PC-9 (cell line): ENCODE measurements around the gene HEXA. TPM values are rescaled to one million over a fixed set of nuclear protein-coding genes. Genes with fewer than 3 reads are reported as not detected.
"Not testable (repeated sequence)": the region's sequence is repeated elsewhere in the genome, so short reads cannot be mapped to it uniquely, and the experiment has no call there.

Source experiments
- BruUV-seq: library from RNA; stranded (reverse); fragments of 400-500 nt; replicated peaks from 2 replicates; lab custom pipeline; 2021; lab: Mats Ljungman, UMichigan
- CTCF ChIA-PET: fragments of 300-600 bp; sonication (Branson Sonifier 250); formaldehyde crosslinking; loops from one replicate; lab custom pipeline; 2022; ENCODE audit warnings: antibody characterized with exemption; lab: Charles Lee
- POLR2A ChIA-PET: fragments of 300-600 bp; sonication (Branson Sonifier 250); formaldehyde crosslinking; loops from one replicate; lab custom pipeline; 2022; ENCODE audit warnings: antibody characterized with exemption; ENCODE audit not compliant: unreplicated experiment; lab: Charles Lee
- DNase-seq, 2 experiments: peaks; one replicate each; pipeline versions ENCODE4 v3.0.0 to v3.0.0-alpha.2; 2015 to 2022; ENCODE audit warnings: mixed read lengths in 1 of 2
- H2AFZ ChIP-seq: fragments of 200-600 bp; sonication (generic); 2 replicates; pipeline ENCODE4 v1.8.1; 2017; ENCODE audit warnings: antibody characterized with exemption
- H3F3A ChIP-seq: fragments of 200-600 bp; sonication (generic); 2 replicates; pipeline ENCODE4 v1.8.1; 2017; ENCODE audit warnings: antibody characterized with exemption, mild to moderate bottlenecking, low read depth; ENCODE audit not compliant: insufficient read depth
- H3K27ac ChIP-seq: fragments of 200-600 bp; sonication (generic); 2 replicates; pipeline ENCODE4 v1.6.1; 2016; ENCODE audit warnings: mixed run types
- H3K27me3 ChIP-seq: fragments of 200-600 bp; sonication (generic); 2 replicates; pipeline ENCODE4 v1.6.1; 2016; ENCODE audit warnings: low read depth, mixed run types; ENCODE audit not compliant: insufficient read depth
- H3K36me3 ChIP-seq: fragments of 200-600 bp; sonication (generic); 2 replicates; pipeline ENCODE4 v1.6.1; 2016; ENCODE audit warnings: low read depth, mixed run types
- H3K4me1 ChIP-seq: fragments of 200-600 bp; sonication (generic); replicated peaks from 2 replicates; pipeline ENCODE4 v1.6.1; 2016; ENCODE audit warnings: mixed run types; ENCODE audit not compliant: insufficient read depth
- H3K4me2 ChIP-seq: fragments of 200-600 bp; sonication (generic); 2 replicates; pipeline ENCODE4 v1.6.1; 2017; ENCODE audit warnings: mixed run types
- H3K4me3 ChIP-seq: fragments of 200-600 bp; sonication (generic); 2 replicates; pipeline ENCODE4 v1.6.1; 2016; ENCODE audit warnings: mixed run types
- H3K79me2 ChIP-seq: fragments of 200-600 bp; sonication (generic); 2 replicates; pipeline ENCODE4 v1.6.1; 2017; ENCODE audit warnings: low read depth, mixed run types
- H3K9me2 ChIP-seq: fragments of 200-600 bp; sonication (generic); 2 replicates; pipeline ENCODE4 v1.8.1; 2017; ENCODE audit warnings: mild to moderate bottlenecking; ENCODE audit not compliant: insufficient read depth
- H3K9me3 ChIP-seq: fragments of 200-600 bp; sonication (generic); 2 replicates; pipeline ENCODE4 v1.8.1; 2016; ENCODE audit warnings: low read depth; ENCODE audit not compliant: insufficient read depth
- H4K20me1 ChIP-seq: fragments of 200-600 bp; sonication (generic); 2 replicates; pipeline ENCODE4 v1.8.1; 2017; ENCODE audit not compliant: insufficient read depth
- CTCF ChIP-seq: fragments of 200-600 bp; sonication (generic); conservative IDR thresholded peaks from 2 replicates; pipeline ENCODE4 v1.6.1; 2017; ENCODE audit warnings: mixed run types, antibody characterized with exemption, mild to moderate bottlenecking, moderate library complexity
- EZH2 ChIP-seq: fragments of 200-600 bp; sonication (generic); IDR thresholded peaks from 2 replicates; pipeline ENCODE4 v1.8.0; 2017; ENCODE audit warnings: antibody characterized with exemption, low read depth
- intact Hi-C: fragments of 100-400 bp; cut with micrococcal nuclease; formaldehyde crosslinking; loops from one replicate; pipeline ENCODE4 v1.10.0; 2022; ENCODE audit not compliant: unreplicated experiment
- total RNA-seq: library from RNA; stranded (reverse); gene quantifications from 2 replicates; pipeline ENCODE4 v1.2.3, GENCODE V29; 2021

Gene HEXA
- total RNA-seq, 1 experiment from 2014 or later: 129 TPM

GRCh38 chr15:72380743-72381142, 4.9 kb upstream of the HEXA start:
- Histone ChIP-seq H3K36me3 (no peaks in the 10 kb centered on the region), H3K27ac (no peak overlapping the region), H3K4me3 (no peak overlapping the region), H2AFZ (no peak overlapping the region), H3K27me3 (peaks cover 26% of the 10 kb centered on the region), H3K4me2 (no peak overlapping the region), H3F3A (peaks cover 8% of the 10 kb centered on the region; the same call in 1 of the 2 replicates), H3K9me3 (no peaks in the 10 kb centered on the region), H4K20me1 (no peaks in the 10 kb centered on the region), H3K79me2 (peaks cover under 1% of the 10 kb centered on the region; the same call in 1 of the 2 replicates), H3K4me1 (peaks cover 5% of the 10 kb centered on the region), H3K9me2 (no peaks in the 10 kb centered on the region)
- intact Hi-C loops: no loop called here
- TF ChIP-seq EZH2 (no peak), CTCF (no peak)
- BruUV-seq: no TSS peak
- DNase-seq: no peak
- ChIA-PET CTCF (no interaction called here), POLR2A (no interaction called here)

- no peak overlapping the region for H3K4me2 ChIP-seq
- BruUV-seq: no TSS peak
These were observed 4.1 kb upstream of the HEXA start for GRCh38 chr15:72379856-72380430.

GRCh38 chr15:72379106-72379505, 3.3 kb upstream of the HEXA start:
- H3K4me2 ChIP-seq, H3K36me3 ChIP-seq, H4K20me1 ChIP-seq, H3F3A ChIP-seq, H3K4me3 ChIP-seq, POLR2A ChIA-PET, intact Hi-C loops, H3K27ac ChIP-seq, DNase-seq, CTCF ChIA-PET, H2AFZ ChIP-seq, H3K9me2 ChIP-seq, BruUV-seq, H3K9me3 ChIP-seq: not testable (repeated sequence)
- H3K27me3 ChIP-seq: peaks cover 10% of the 10 kb centered on the region; the same call in 1 of the 2 replicates
- H3K79me2 ChIP-seq: peaks cover 17% of the 10 kb centered on the region
- H3K4me1 ChIP-seq: peaks cover 15% of the 10 kb centered on the region

More at GRCh38 chr15:72379856-72380430, 4.1 kb upstream of the HEXA start:
- Histone ChIP-seq H3F3A (peaks cover 8% of the 10 kb centered on the region; the same call in 1 of the 2 replicates), H3K9me2 (no peaks in the 10 kb centered on the region), H3K79me2 (peaks cover 9% of the 10 kb centered on the region), H3K9me3 (no peaks in the 10 kb centered on the region), H3K4me3 (no peak overlapping the region), H3K27me3 (peaks cover 18% of the 10 kb centered on the region; the same call in 1 of the 2 replicates), H4K20me1 (no peaks in the 10 kb centered on the region), H3K36me3 (no peaks in the 10 kb centered on the region), H3K27ac (no peak overlapping the region), H3K4me1 (peaks cover 7% of the 10 kb centered on the region), H2AFZ (no peak overlapping the region)
- POLR2A ChIA-PET: no interaction called here
- intact Hi-C loops: no loop called here
- CTCF ChIA-PET: no interaction called here
- DNase-seq: no peak
- TF ChIP-seq EZH2 (no peak), CTCF (no peak)

- H3K4me1 ChIP-seq: peaks cover 16% of the 10 kb centered on the region
- no peak overlapping the region for H3K4me2 ChIP-seq
- no peak for DNase-seq
- ChIA-PET POLR2A (no interaction called here), CTCF (no interaction called here)
- H3K9me2 ChIP-seq: no peaks in the 10 kb centered on the region
- H3K9me3 ChIP-seq: no peaks in the 10 kb centered on the region
- no peaks in the 10 kb centered on the region for H3K27me3 ChIP-seq
- intact Hi-C loops: loop anchor here (2.0 kb wide), 1 partner anchor 95 kb away; no protein-coding TSS in a partner anchor
- no peaks in the 10 kb centered on the region for H3K36me3 ChIP-seq
- no peak overlapping the region for H2AFZ ChIP-seq
- H3K27ac ChIP-seq: no peak overlapping the region
- H3K79me2 ChIP-seq: peaks cover 32% of the 10 kb centered on the region
- no peak overlapping the region for H3K4me3 ChIP-seq
- H3F3A ChIP-seq: peaks cover 8% of the 10 kb centered on the region; the same call in 1 of the 2 replicates
- no peaks in the 10 kb centered on the region for H4K20me1 ChIP-seq
- TF ChIP-seq CTCF (no peak), EZH2 (no peak)
- no TSS peak for BruUV-seq
These were observed 1.5 kb upstream of the HEXA start for GRCh38 chr15:72377331-72377730.
